HFFc6 (cell line): ENCODE measurements around the gene FMNL2. TPM values are rescaled to one million over a fixed set of nuclear protein-coding genes. Genes with fewer than 3 reads are reported as not detected.

Source experiments
- DNase-seq: peaks from one replicate; pipeline ENCODE4 v3.0.0-alpha.2; 2018
- H3K27ac Mint-ChIP-seq: 2 replicates; pipeline ENCODE4 v1.8.0; 2020; ENCODE audit warnings: mild to moderate bottlenecking, mixed read lengths
- H3K27me3 Mint-ChIP-seq: 2 replicates; pipeline ENCODE4 v1.8.0; 2021; ENCODE audit warnings: mild to moderate bottlenecking, moderate library complexity, mixed read lengths; ENCODE audit not compliant: insufficient read depth
- H3K36me3 Mint-ChIP-seq: 2 replicates; pipeline ENCODE4 v1.8.0; 2021; ENCODE audit warnings: low read depth, mixed read lengths
- H3K4me1 Mint-ChIP-seq: 2 replicates; pipeline ENCODE4 v1.8.0; 2020; ENCODE audit warnings: low read depth, mixed read lengths
- H3K4me3 Mint-ChIP-seq: 2 replicates; pipeline ENCODE4 v1.8.0; 2020; ENCODE audit warnings: mild to moderate bottlenecking, moderate library complexity, mixed read lengths
- H3K9me3 Mint-ChIP-seq: 2 replicates; pipeline ENCODE4 v1.8.0; 2020; ENCODE audit warnings: mild to moderate bottlenecking, mixed read lengths
- CTCF ChIP-seq: fragments of 200-600 bp; sonication (generic); IDR thresholded peaks from 2 replicates; pipeline ENCODE4 v1.5.0; 2021; ENCODE audit warnings: antibody characterized with exemption, mild to moderate bottlenecking
- total RNA-seq, 6 experiments: library from RNA; stranded (reverse); fragmentation: NEBNext Ultra II Directional; extraction: Animal tissue kit (Norgen Biotek cat#: 25700); gene quantifications; 2 replicates in 1 of 6; 3 replicates in 5 of 6; pipeline ENCODE4 v1.2.3, GENCODE V29; 2021

FMNL2 gene
- total RNA-seq, 6 experiments from 2014 or later: 13.7 to 20.9 (median 16.0) TPM

DNA sequence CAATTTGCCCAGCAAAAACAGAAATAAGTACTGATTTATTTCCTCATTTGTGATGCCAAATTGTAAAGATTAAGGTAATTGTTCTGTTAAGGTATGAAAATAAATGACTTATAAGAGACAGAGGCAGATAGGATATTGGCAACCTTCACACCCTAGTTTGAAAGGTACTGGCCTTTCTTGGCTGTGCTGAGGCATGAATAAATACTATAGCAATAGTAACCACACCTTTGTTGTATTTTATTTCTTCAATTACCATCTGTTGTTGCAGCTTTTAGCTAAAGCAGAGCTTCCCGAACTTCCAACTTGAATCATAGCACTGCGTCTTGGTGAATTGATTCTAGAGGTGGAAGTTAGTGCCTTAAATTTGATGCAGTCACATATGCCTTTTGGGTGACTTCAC, 55.9 kb downstream of the FMNL2 start:
- Mint-ChIP-seq H3K9me3 (no peaks in the 10 kb centered on the region), H3K4me3 (no peak overlapping the region), H3K4me1 (peaks cover 45% of the 10 kb centered on the region), H3K27ac (no peak overlapping the region), H3K36me3 (peaks cover 14% of the 10 kb centered on the region), H3K27me3 (no peaks in the 10 kb centered on the region; the same call in 1 of the 2 replicates)
- no peak for TF ChIP-seq CTCF
- DNase-seq: no peak

- Mint-ChIP-seq H3K27me3 (no peaks in the 10 kb centered on the region; the same call in 1 of the 2 replicates), H3K36me3 (peaks cover 14% of the 10 kb centered on the region), H3K27ac (no peak overlapping the region), H3K4me1 (peaks cover 45% of the 10 kb centered on the region), H3K9me3 (no peaks in the 10 kb centered on the region), H3K4me3 (no peak overlapping the region)
- no peak for DNase-seq
- TF ChIP-seq CTCF: no peak
Measured at GRCh38 chr2:152391318-152391717, 56.3 kb downstream of the FMNL2 start.

DNA sequence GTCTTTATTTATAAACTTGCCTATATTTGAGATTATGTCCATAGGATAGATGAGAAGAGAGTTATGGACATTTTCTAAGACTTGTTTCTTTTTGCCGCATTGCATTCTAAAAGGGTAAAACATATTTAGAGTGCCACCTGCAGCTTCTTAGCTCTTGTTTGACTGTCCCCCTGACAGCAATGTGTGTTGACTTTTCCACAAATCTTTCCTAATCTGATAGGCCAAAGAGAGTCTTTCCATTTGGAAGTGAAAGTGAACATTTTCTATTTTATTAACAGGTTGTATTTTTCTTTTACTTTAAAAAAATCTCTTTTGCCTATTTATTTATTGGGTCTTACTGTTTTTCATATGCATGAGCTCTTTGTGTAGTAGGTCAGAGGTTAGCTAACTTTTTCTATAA, 58.4 kb downstream of the FMNL2 start:
- H3K4me1 Mint-ChIP-seq: peaks cover 55% of the 10 kb centered on the region
- DNase-seq: no peak
- no peak for TF ChIP-seq CTCF
- peaks cover 10% of the 10 kb centered on the region for H3K36me3 Mint-ChIP-seq
- no peaks in the 10 kb centered on the region; the same call in 1 of the 2 replicates for H3K27me3 Mint-ChIP-seq
- no peak overlapping the region for H3K4me3 Mint-ChIP-seq
- no peaks in the 10 kb centered on the region for H3K9me3 Mint-ChIP-seq
- no peak overlapping the region for H3K27ac Mint-ChIP-seq

GRCh38 chr2:152394326-152394725, 59.4 kb downstream of the FMNL2 start:
- peaks cover 55% of the 10 kb centered on the region for H3K4me1 Mint-ChIP-seq
- H3K27ac Mint-ChIP-seq: no peak overlapping the region
- no peak for DNase-seq
- peaks cover 9% of the 10 kb centered on the region for H3K36me3 Mint-ChIP-seq
- no peaks in the 10 kb centered on the region for H3K9me3 Mint-ChIP-seq
- no peak overlapping the region for H3K4me3 Mint-ChIP-seq
- no peaks in the 10 kb centered on the region; the same call in 1 of the 2 replicates for H3K27me3 Mint-ChIP-seq
- TF ChIP-seq CTCF: no peak

- peak overlapping the region; percentile 84; the same call in 1 of the 2 replicates for H3K4me3 Mint-ChIP-seq
- peaks cover 59% of the 10 kb centered on the region for H3K4me1 Mint-ChIP-seq
- peak overlapping the region; percentile 75 for H3K27ac Mint-ChIP-seq
- no peaks in the 10 kb centered on the region for H3K9me3 Mint-ChIP-seq
- H3K36me3 Mint-ChIP-seq: peaks cover under 1% of the 10 kb centered on the region
- DNase-seq: peak; percentile 33
- no peaks in the 10 kb centered on the region; the same call in 1 of the 2 replicates for H3K27me3 Mint-ChIP-seq
- no peak for TF ChIP-seq CTCF
Measured at GRCh38 chr2:152395103-152395502, 60.1 kb downstream of the FMNL2 start.

DNA sequence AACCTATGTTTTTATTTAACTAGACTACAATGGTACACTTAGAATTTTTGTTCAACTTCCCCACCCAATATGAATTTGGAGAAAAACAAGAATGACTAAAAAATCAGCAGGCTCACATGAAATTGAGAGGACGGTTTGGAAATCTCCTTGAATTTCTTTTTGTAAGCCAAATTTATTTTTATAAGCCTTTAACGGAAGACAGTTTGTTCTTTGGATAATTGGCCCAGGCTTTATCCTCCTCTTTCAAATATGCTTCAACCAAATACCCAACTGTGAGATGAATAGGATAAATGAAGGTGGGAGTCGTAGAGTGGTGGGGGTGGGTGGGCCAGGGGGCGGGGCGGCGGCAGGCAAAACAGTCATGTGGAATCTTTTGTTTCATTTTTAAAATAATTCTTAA, 60.6 kb downstream of the FMNL2 start:
- no peak for TF ChIP-seq CTCF
- H3K27ac Mint-ChIP-seq: peak overlapping the region; percentile 75
- peaks cover 60% of the 10 kb centered on the region for H3K4me1 Mint-ChIP-seq
- no peaks in the 10 kb centered on the region for H3K36me3 Mint-ChIP-seq
- H3K27me3 Mint-ChIP-seq: no peaks in the 10 kb centered on the region; the same call in 1 of the 2 replicates
- H3K9me3 Mint-ChIP-seq: no peaks in the 10 kb centered on the region
- H3K4me3 Mint-ChIP-seq: peak overlapping the region; percentile 84
- DNase-seq: no peak
